ENCODE data around the gene NOD1. TPM values are rescaled to one million over a fixed set of nuclear protein-coding genes. Genes with fewer than 3 reads are reported as not detected.
A peak's percentile ranks its signal among the peaks of the same experiment; 100 is the strongest.

NOD1 gene
- total and polyA plus RNA-seq, 8 donors: 1.9 to 9.9 (median 3.3) TPM

DNA sequence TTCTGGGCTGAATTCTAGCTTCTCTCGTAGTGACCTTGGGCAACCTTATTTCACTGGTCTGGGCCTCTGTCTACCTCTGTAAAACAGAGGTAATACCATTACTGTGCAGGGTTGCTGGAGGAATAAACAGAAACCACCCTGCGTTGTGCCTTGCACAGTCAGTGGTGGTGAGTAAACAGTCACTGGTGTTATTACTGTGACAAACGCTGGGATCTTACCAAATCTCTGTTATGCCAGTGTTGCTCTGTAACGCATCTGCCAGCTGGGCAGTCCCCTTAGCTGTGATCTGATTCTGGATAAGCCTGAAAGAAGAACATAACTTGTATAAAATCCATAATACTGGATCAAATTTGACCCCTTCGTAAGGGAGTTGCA lies 49.4 kb downstream of the NOD1 start:
- Histone ChIP-seq H3K27ac (no peak overlapping the region), H3K9me3 (no peaks in the 10 kb centered on the region), H3K36me3 (no peaks in the 10 kb centered on the region), H3K27me3 (no peaks in the 10 kb centered on the region), H3K4me1 (peaks cover 30 to 35% (median 31%) of the 10 kb centered on the region in 3 donors), H3K4me3 (no peak overlapping the region)
- 76 to 81% methylated on average over 5 of the region's 5 CpGs for WGBS, 2 donors
- ATAC-seq (no peak), FAIRE-seq (no peak), DNase-seq (no peak)
- intact Hi-C loops (cut with DNase I): no loop called here
- TF ChIP-seq, protein P1, sequence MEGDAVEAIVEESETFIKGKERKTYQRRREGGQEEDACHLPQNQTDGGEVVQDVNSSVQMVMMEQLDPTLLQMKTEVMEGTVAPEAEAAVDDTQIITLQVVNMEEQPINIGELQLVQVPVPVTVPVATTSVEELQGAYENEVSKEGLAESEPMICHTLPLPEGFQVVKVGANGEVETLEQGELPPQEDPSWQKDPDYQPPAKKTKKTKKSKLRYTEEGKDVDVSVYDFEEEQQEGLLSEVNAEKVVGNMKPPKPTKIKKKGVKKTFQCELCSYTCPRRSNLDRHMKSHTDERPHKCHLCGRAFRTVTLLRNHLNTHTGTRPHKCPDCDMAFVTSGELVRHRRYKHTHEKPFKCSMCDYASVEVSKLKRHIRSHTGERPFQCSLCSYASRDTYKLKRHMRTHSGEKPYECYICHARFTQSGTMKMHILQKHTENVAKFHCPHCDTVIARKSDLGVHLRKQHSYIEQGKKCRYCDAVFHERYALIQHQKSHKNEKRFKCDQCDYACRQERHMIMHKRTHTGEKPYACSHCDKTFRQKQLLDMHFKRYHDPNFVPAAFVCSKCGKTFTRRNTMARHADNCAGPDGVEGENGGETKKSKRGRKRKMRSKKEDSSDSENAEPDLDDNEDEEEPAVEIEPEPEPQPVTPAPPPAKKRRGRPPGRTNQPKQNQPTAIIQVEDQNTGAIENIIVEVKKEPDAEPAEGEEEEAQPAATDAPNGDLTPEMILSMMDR (IDR thresholded peaks at IDR 0.05): no peak

DNA sequence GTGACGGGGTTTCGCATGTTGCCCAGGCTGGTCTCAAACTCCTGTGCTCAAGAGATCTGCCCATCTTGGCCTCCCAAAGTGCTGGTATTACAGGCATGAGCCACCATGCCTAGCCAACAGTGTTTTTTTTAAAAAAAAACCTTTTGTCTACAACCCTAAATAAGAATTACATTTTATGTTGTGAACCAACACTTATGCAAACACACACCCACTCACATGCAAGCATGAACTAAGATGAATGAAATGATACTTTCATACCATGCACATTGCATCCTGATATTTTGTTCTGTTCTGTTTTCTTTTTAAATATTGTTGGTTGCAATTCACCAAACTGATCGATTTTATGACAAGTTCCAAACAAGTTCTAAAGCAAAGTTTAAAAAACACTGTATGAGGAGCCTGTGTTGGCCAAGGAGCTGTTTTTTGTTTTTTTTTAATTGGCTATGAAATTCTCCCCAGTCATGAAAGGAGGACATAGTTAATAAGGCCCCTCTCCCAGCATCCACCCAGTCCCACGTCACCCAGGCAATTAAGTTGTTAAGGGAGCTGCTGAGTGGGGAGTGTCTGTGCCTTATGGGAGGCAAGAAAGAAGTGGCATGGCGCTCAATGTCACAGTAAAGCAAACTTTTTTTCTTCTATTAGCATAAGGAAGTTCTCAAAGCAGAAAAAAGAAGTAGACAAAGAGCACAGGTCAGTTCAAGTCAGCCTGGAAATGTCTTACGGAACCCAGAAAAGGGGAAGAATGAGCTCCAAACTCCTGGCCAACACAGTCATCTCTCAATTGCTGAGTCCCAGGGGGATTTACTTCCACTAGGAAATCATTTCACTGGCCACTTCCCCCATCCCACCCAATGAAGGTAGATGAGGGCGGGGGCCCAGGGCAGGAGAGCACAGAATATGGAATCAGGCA lies 50.1 kb downstream of the NOD1 start:
- Histone ChIP-seq H3K4me1 (peaks cover 24 to 31% (median 29%) of the 10 kb centered on the region in 3 donors), H3K27me3 (no peaks in the 10 kb centered on the region), H3K4me3 (no peak overlapping the region), H3K27ac (no peak overlapping the region), H3K36me3 (no peaks in the 10 kb centered on the region), H3K9me3 (no peaks in the 10 kb centered on the region)
- intact Hi-C loops (cut with DNase I): no loop called here
- DNase-seq: no peak
- WGBS, 2 donors: 91 to 93% methylated on average over 7 of the region's 7 CpGs
- FAIRE-seq: no peak
- peak in 1 of 4 donors; percentile 5 for ATAC-seq
- TF ChIP-seq, protein P1 (IDR thresholded peaks at IDR 0.05): no peak

DNA sequence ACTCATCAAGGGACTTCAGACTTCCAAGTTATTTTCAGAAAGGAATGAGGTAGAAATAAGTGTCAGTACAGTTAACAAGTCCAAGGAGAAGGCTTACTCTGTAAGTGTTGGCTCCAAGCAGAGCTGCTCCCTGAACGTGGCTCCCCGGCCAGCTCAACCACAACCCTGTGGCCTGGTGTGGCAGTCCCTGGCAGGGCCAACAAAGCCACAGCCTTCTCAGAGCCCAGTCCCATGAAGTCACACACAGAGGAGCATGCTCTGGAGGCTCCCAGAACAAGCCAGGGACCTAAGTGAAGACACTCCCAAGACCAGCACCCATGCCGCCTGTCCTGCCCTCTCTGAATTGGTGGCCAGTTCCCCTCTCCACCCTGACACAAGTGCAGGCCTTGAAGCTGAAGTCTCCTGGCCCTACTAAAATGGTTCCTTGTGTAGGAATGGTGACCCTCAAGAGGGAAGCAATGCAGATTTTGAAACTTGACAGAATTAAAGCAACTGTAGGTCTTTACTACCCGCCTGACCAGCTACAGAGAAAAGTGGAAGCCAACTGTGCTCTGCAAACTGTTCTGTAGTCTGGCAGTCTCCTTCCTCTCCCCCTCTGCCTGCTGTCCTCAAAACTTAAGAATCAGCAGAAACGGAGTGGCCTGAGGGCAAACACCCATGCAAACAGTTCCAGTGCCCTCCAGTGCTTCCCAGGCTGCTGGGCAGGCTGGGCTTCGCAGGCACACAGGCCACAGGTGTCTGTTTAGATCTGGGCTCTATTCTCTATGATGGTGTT lies 51.1 kb downstream of the NOD1 start:
- Histone ChIP-seq H3K4me1 (peaks cover 15 to 20% (median 19%) of the 10 kb centered on the region in 3 donors), H3K4me3 (no peak overlapping the region), H3K9me3 (no peaks in the 10 kb centered on the region), H3K36me3 (no peaks in the 10 kb centered on the region), H3K27ac (no peak overlapping the region), H3K27me3 (no peaks in the 10 kb centered on the region)
- no peak for DNase-seq
- peak in 2 of 4 donors; percentile 20 to 50 for ATAC-seq
- intact Hi-C loops (cut with DNase I): no loop called here
- TF ChIP-seq, protein P1 (IDR thresholded peaks at IDR 0.05): no peak
- no peak for FAIRE-seq
- WGBS, 2 donors: 89 to 96% methylated on average over 6 of the region's 6 CpGs

DNA sequence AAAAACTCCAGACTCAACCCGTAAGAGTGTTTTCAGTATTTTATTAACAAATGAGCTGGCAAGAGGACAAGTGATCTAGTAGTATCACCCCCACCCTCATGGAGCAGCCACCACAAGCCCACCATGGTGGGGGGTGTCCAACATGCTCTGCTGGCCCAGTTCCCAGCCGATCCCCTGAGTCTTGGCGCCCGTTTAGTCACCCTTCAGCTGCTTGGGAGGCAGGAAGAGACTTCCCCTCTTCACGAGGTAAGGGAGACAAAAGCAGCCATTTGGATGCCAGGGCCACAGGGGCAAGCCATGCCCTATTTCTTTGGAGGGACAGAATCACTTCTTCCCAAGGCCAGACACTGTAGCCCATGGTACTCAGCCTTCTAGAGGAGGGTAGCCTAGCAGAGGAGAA lies 54.1 kb downstream of the NOD1 start:
- intact Hi-C loops (cut with DNase I): no loop called here
- TF ChIP-seq, protein P1 (IDR thresholded peaks at IDR 0.05): no peak
- Histone ChIP-seq H3K4me1 (no peaks in the 10 kb centered on the region), H3K27ac (no peak overlapping the region), H3K9me3 (no peaks in the 10 kb centered on the region), H3K36me3 (no peaks in the 10 kb centered on the region), H3K27me3 (no peaks in the 10 kb centered on the region), H3K4me3 (no peak overlapping the region)
- ATAC-seq (no peak), FAIRE-seq (no peak), DNase-seq (no peak)
- 90 to 95% methylated on average over 5 of the region's 5 CpGs for WGBS, 2 donors

All from pancreas (tissue), 10 donors.